Ovary (tissue), 3 donors: Measurements from ENCODE around the gene WNK1.

ENCODE experiments used
- EP300 ChIP-seq: sonication (generic); formaldehyde crosslinking; IDR thresholded peaks from one replicate; pipeline ENCODE4 v1.6.1; 2017; ENCODE audit warnings: antibody characterized with exemption
- POLR2A ChIP-seq: fragments of 450-650 bp; IDR thresholded peaks from one replicate; pipeline ENCODE4 v1.6.1; 2017; ENCODE audit warnings: antibody characterized with exemption, mild to moderate bottlenecking, moderate library complexity
- TF ChIP-seq, protein P1 (sequence below), 3 donors: fragments of 450-650 bp in 2 of 3; fragments of 200-600 bp in 1 of 3; IDR thresholded peaks; one replicate each; pipeline versions ENCODE4 v1.5.1 to v1.8.0; 2016 to 2022; ENCODE audit warnings: antibody characterized with exemption in 3 of 3, mild to moderate bottlenecking in 1 of 3
- donor health status: DM: no; HTN: no; CAD: no.

DNA sequence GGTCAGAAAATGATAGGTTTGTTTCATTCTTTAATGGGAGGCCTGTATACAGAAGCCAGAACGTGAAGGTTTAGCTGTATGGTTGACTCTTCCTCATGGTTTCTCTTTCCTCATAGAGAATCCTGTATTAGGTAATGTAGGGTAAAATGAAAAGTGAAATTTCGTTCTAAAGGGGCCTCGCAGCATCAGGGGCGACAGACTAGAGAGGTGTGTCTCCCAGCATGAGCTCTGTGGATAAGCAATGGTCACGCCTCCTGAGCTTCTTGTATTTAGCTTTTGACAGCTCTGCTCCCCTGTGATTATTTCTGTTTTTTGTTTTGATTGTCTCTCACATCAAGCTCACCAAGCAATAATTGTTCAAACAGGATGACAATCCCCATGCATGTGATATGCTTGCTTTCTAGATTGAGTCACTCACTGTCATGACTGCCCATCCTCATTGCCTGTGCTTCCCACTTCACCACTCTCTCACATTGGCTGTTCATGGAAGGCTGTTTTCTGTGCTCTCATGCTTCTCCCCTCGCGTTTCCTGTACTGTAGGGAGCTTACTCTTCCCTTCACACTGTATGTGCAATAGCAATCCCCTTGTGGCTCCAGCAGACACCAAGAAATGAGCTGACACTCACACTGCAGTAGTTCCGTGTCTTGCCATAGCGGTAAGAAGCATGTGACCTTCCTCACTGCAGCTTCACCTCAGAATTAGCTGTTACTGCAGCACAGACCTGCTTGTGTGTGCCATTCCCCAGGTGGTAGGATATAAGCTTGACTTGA, 153.1 kb downstream of the WNK1 start:
- TF ChIP-seq, protein P1, sequence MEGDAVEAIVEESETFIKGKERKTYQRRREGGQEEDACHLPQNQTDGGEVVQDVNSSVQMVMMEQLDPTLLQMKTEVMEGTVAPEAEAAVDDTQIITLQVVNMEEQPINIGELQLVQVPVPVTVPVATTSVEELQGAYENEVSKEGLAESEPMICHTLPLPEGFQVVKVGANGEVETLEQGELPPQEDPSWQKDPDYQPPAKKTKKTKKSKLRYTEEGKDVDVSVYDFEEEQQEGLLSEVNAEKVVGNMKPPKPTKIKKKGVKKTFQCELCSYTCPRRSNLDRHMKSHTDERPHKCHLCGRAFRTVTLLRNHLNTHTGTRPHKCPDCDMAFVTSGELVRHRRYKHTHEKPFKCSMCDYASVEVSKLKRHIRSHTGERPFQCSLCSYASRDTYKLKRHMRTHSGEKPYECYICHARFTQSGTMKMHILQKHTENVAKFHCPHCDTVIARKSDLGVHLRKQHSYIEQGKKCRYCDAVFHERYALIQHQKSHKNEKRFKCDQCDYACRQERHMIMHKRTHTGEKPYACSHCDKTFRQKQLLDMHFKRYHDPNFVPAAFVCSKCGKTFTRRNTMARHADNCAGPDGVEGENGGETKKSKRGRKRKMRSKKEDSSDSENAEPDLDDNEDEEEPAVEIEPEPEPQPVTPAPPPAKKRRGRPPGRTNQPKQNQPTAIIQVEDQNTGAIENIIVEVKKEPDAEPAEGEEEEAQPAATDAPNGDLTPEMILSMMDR (IDR thresholded peaks at IDR 0.05) = no peak
- no peak for TF ChIP-seq EP300
- no peak for TF ChIP-seq POLR2A
